Measurements from ENCODE around the gene TUBGCP3. TPM values are rescaled to one million over a fixed set of nuclear protein-coding genes. Genes with fewer than 3 reads are reported as not detected.

Gene TUBGCP3
- total RNA-seq, 6 experiments from 2014 or later, result 16.5 to 28.5 (median 25.6) TPM

- H3K27ac Mint-ChIP-seq, result no peak overlapping the region
- peaks cover 39% of the 10 kb centered on the region for H3K4me1 Mint-ChIP-seq (ENCODE audit: low read depth)
- H3K4me3 Mint-ChIP-seq, result no peak overlapping the region
- no peak for TF ChIP-seq CTCF (IDR thresholded peaks at IDR 0.05)
- DNase-seq, result no peak
- peaks cover 23% of the 10 kb centered on the region for H3K36me3 Mint-ChIP-seq (ENCODE audit: low read depth)
- no peaks in the 10 kb centered on the region for H3K9me3 Mint-ChIP-seq
- no peaks in the 10 kb centered on the region for H3K27me3 Mint-ChIP-seq (ENCODE audit: insufficient read depth)
Measured at GRCh38 chr13:112569821-112570220, 18.1 kb downstream of the TUBGCP3 start.

- Mint-ChIP-seq H3K27ac (peak overlapping the region; percentile 33), H3K4me1 (ENCODE audit: low read depth) (peaks cover 20% of the 10 kb centered on the region), H3K27me3 (ENCODE audit: insufficient read depth) (peaks cover 1% of the 10 kb centered on the region; the same call in 1 of the 2 replicates), H3K9me3 (no peaks in the 10 kb centered on the region), H3K36me3 (ENCODE audit: low read depth) (peaks cover 23% of the 10 kb centered on the region), H3K4me3 (no peak overlapping the region)
- no peak for DNase-seq
- no peak for TF ChIP-seq CTCF (IDR thresholded peaks at IDR 0.05)
Measured at GRCh38 chr13:112567161-112567862, 20.6 kb downstream of the TUBGCP3 start.

GRCh38 chr13:112562786-112563383, 25.1 kb downstream of the TUBGCP3 start:
- Mint-ChIP-seq H3K9me3 (no peaks in the 10 kb centered on the region), H3K36me3 (ENCODE audit: low read depth) (peaks cover 12% of the 10 kb centered on the region; the same call in 1 of the 2 replicates), H3K4me1 (ENCODE audit: low read depth) (peaks cover 12% of the 10 kb centered on the region), H3K27me3 (ENCODE audit: insufficient read depth) (peaks cover 1% of the 10 kb centered on the region; the same call in 1 of the 2 replicates), H3K27ac (no peak overlapping the region), H3K4me3 (no peak overlapping the region)
- no peak for TF ChIP-seq CTCF (IDR thresholded peaks at IDR 0.05)
- no peak for DNase-seq

GRCh38 chr13:112562254-112562653, 25.7 kb downstream of the TUBGCP3 start:
- Mint-ChIP-seq H3K4me3 (no peak overlapping the region), H3K36me3 (ENCODE audit: low read depth) (peaks cover 8% of the 10 kb centered on the region; the same call in 1 of the 2 replicates), H3K27me3 (ENCODE audit: insufficient read depth) (peaks cover 1% of the 10 kb centered on the region; the same call in 1 of the 2 replicates), H3K27ac (no peak overlapping the region), H3K9me3 (no peaks in the 10 kb centered on the region), H3K4me1 (ENCODE audit: low read depth) (peaks cover 7% of the 10 kb centered on the region)
- DNase-seq, result no peak
- no peak for TF ChIP-seq CTCF (IDR thresholded peaks at IDR 0.05)

- Mint-ChIP-seq H3K4me3 (no peak overlapping the region), H3K4me1 (ENCODE audit: low read depth) (no peaks in the 10 kb centered on the region), H3K27me3 (ENCODE audit: insufficient read depth) (peaks cover 1% of the 10 kb centered on the region; the same call in 1 of the 2 replicates), H3K36me3 (ENCODE audit: low read depth) (peaks cover 6% of the 10 kb centered on the region; the same call in 1 of the 2 replicates), H3K27ac (no peak overlapping the region), H3K9me3 (no peaks in the 10 kb centered on the region)
- no peak for DNase-seq
- TF ChIP-seq CTCF (IDR thresholded peaks at IDR 0.05), result no peak
Measured at GRCh38 chr13:112561478-112561877, 26.5 kb downstream of the TUBGCP3 start.
